Panc1 (cell line): Measurements from ENCODE around the gene TRAPPC5.

Source experiments
- CTCF ChIP-seq: fragments of 450-650 bp; IDR thresholded peaks from 2 replicates; pipeline ENCODE4 v1.5.1; 2017; ENCODE audit warnings: mild to moderate bottlenecking
- POLR2AphosphoS5 ChIP-seq: IDR thresholded peaks from 2 replicates; pipeline ENCODE4 v1.6.1; 2012; ENCODE audit warnings: mild to moderate bottlenecking, low read depth, low read length, moderate library complexity
- SIN3A ChIP-seq: IDR thresholded peaks from 2 replicates; pipeline ENCODE4 v1.6.1; 2012; ENCODE audit warnings: low read depth, mild to moderate bottlenecking, low read length, moderate library complexity, borderline replicate concordance; ENCODE audit not compliant: insufficient read depth

- TF ChIP-seq CTCF (no peak), POLR2AphosphoS5 (no peak), SIN3A (no peak)
Observed at GRCh38 chr19:7698583-7698982, 17.9 kb downstream of the TRAPPC5 start.
